Loucy (cell line): ENCODE results near the gene AUNIP.

Source experiments
- H2AFZ ChIP-seq: fragments of 200-600 bp; sonication (generic); 2 replicates; pipeline ENCODE4 v1.6.0; 2016; ENCODE audit warnings: antibody characterized with exemption, mild to moderate bottlenecking, low read length, moderate library complexity
- H3F3A ChIP-seq: fragments of 200-600 bp; 2 replicates; pipeline ENCODE4 v1.6.0; 2016; ENCODE audit warnings: antibody characterized with exemption, low read depth, mild to moderate bottlenecking
- H3K27me3 ChIP-seq: fragments of 200-600 bp; sonication (generic); 2 replicates; pipeline ENCODE4 v1.6.1; 2014; ENCODE audit warnings: low read length, mild to moderate bottlenecking; ENCODE audit not compliant: insufficient read depth, poor library complexity, severe bottlenecking
- H3K36me3 ChIP-seq: fragments of 200-600 bp; sonication (generic); 2 replicates; pipeline ENCODE4 v1.6.1; 2016; ENCODE audit warnings: low read length; ENCODE audit not compliant: insufficient read depth
- H3K4me1 ChIP-seq: fragments of 200-600 bp; sonication (generic); 2 replicates; pipeline ENCODE4 v1.5.1; 2014; ENCODE audit warnings: low read length, mild to moderate bottlenecking; ENCODE audit not compliant: insufficient read depth, poor library complexity, severe bottlenecking
- H3K4me2 ChIP-seq: fragments of 200-600 bp; sonication (generic); 2 replicates; pipeline ENCODE4 v1.6.0; 2014; ENCODE audit warnings: antibody characterized with exemption, low read length, low read depth, mild to moderate bottlenecking; ENCODE audit not compliant: poor library complexity, severe bottlenecking
- H3K4me3 ChIP-seq: fragments of 200-600 bp; sonication (generic); 2 replicates; pipeline ENCODE4 v1.5.1; 2014; ENCODE audit warnings: low read length, mild to moderate bottlenecking, mixed read lengths; ENCODE audit not compliant: poor library complexity, severe bottlenecking
- H3K79me2 ChIP-seq: fragments of 200-600 bp; sonication (generic); 2 replicates; pipeline ENCODE4 v1.6.1; 2014; ENCODE audit warnings: low read length; ENCODE audit not compliant: insufficient read depth
- H3K9ac ChIP-seq: fragments of 200-600 bp; sonication (generic); 2 replicates; pipeline ENCODE4 v1.6.0; 2014; ENCODE audit warnings: mild to moderate bottlenecking, low read depth, low read length, moderate library complexity; ENCODE audit not compliant: poor library complexity, severe bottlenecking
- H3K9me2 ChIP-seq: fragments of 200-600 bp; sonication (generic); replicated peaks from 2 replicates; pipeline ENCODE4 v1.6.1; 2016; ENCODE audit warnings: low read depth, low read length, mixed read lengths
- H3K9me3 ChIP-seq: fragments of 200-600 bp; sonication (generic); 2 replicates; pipeline ENCODE4 v1.6.1; 2014; ENCODE audit warnings: mild to moderate bottlenecking, antibody characterized with exemption, low read length, low read depth; ENCODE audit not compliant: insufficient read depth
- H4K20me1 ChIP-seq: fragments of 200-600 bp; sonication (generic); 2 replicates; pipeline ENCODE4 v1.6.0; 2014; ENCODE audit warnings: antibody characterized with exemption, low read length, mild to moderate bottlenecking; ENCODE audit not compliant: insufficient read depth, poor library complexity, severe bottlenecking
- CTCF ChIP-seq: fragments of 200-600 bp; sonication (generic); conservative IDR thresholded peaks from 2 replicates; pipeline ENCODE4 v1.5.1; 2014; ENCODE audit warnings: mild to moderate bottlenecking, antibody characterized with exemption, low read length
- EZH2phosphoT487 ChIP-seq: fragments of 200-600 bp; IDR thresholded peaks from 2 replicates; pipeline ENCODE4 v1.6.1; 2018; ENCODE audit warnings: antibody characterized with exemption, mild to moderate bottlenecking, moderate library complexity, borderline replicate concordance

The AUNIP gene

GRCh38 chr1:25793585-25794170, 65.6 kb downstream of the AUNIP start:
- TF ChIP-seq CTCF (no peak), EZH2phosphoT487 (no peak)
- no peaks in the 10 kb centered on the region for H3K36me3 ChIP-seq
- H3K4me1 ChIP-seq, result no peaks in the 10 kb centered on the region
- no peak overlapping the region for H3K9ac ChIP-seq
- no peaks in the 10 kb centered on the region for H4K20me1 ChIP-seq
- no peaks in the 10 kb centered on the region for H3F3A ChIP-seq
- no peaks in the 10 kb centered on the region for H3K27me3 ChIP-seq
- no peaks in the 10 kb centered on the region for H3K9me3 ChIP-seq
- H3K79me2 ChIP-seq, result no peaks in the 10 kb centered on the region
- H3K4me2 ChIP-seq, result no peak overlapping the region
- H3K4me3 ChIP-seq, result no peak overlapping the region
- no peaks in the 10 kb centered on the region for H3K9me2 ChIP-seq
- H2AFZ ChIP-seq, result no peak overlapping the region

- Histone ChIP-seq H3K4me1 (no peaks in the 10 kb centered on the region), H2AFZ (no peak overlapping the region), H3K27me3 (no peaks in the 10 kb centered on the region), H3K79me2 (no peaks in the 10 kb centered on the region), H3K9me3 (no peaks in the 10 kb centered on the region), H3K36me3 (no peaks in the 10 kb centered on the region), H3K9ac (no peak overlapping the region), H3K9me2 (no peaks in the 10 kb centered on the region), H3F3A (no peaks in the 10 kb centered on the region), H3K4me2 (no peak overlapping the region), H4K20me1 (no peaks in the 10 kb centered on the region), H3K4me3 (no peak overlapping the region)
- TF ChIP-seq CTCF, result no peak
- TF ChIP-seq EZH2phosphoT487, result no peak
Measured at GRCh38 chr1:25792115-25792514, 67.1 kb downstream of the AUNIP start.

GRCh38 chr1:25790472-25790871, 68.8 kb downstream of the AUNIP start:
- H3K79me2 ChIP-seq, result no peaks in the 10 kb centered on the region
- H4K20me1 ChIP-seq, result no peaks in the 10 kb centered on the region
- no peak overlapping the region for H3K4me3 ChIP-seq
- no peaks in the 10 kb centered on the region for H3K9me2 ChIP-seq
- H3K9me3 ChIP-seq, result no peaks in the 10 kb centered on the region
- H2AFZ ChIP-seq, result no peak overlapping the region
- no peak overlapping the region for H3K4me2 ChIP-seq
- no peak for TF ChIP-seq EZH2phosphoT487
- TF ChIP-seq CTCF, result no peak
- no peaks in the 10 kb centered on the region for H3F3A ChIP-seq
- H3K27me3 ChIP-seq, result peaks cover 12% of the 10 kb centered on the region
- no peak overlapping the region for H3K9ac ChIP-seq
- no peaks in the 10 kb centered on the region for H3K4me1 ChIP-seq
- no peaks in the 10 kb centered on the region for H3K36me3 ChIP-seq
